Prostate gland (tissue), 2 donors: ENCODE measurements around the gene VEZT.

Source experiments
- POLR2A ChIP-seq: fragments of 450-650 bp; IDR thresholded peaks from one replicate; pipeline ENCODE4 v1.6.1; 2016; ENCODE audit warnings: antibody characterized with exemption, mild to moderate bottlenecking
- TF ChIP-seq, protein P1 (sequence below), 4 experiments: fragments of 200-600 bp in 2 of 4; fragments of 450-650 bp in 2 of 4; sonication (generic) in 2 of 4; IDR thresholded peaks; 1 replicate in 3 of 4; 2 replicates in 1 of 4; pipeline ENCODE4 v1.5.1; 2016 to 2019; ENCODE audit warnings: antibody characterized with exemption in 4 of 4, mild to moderate bottlenecking in 2 of 4, moderate library complexity in 2 of 4

- TF ChIP-seq, protein P1, sequence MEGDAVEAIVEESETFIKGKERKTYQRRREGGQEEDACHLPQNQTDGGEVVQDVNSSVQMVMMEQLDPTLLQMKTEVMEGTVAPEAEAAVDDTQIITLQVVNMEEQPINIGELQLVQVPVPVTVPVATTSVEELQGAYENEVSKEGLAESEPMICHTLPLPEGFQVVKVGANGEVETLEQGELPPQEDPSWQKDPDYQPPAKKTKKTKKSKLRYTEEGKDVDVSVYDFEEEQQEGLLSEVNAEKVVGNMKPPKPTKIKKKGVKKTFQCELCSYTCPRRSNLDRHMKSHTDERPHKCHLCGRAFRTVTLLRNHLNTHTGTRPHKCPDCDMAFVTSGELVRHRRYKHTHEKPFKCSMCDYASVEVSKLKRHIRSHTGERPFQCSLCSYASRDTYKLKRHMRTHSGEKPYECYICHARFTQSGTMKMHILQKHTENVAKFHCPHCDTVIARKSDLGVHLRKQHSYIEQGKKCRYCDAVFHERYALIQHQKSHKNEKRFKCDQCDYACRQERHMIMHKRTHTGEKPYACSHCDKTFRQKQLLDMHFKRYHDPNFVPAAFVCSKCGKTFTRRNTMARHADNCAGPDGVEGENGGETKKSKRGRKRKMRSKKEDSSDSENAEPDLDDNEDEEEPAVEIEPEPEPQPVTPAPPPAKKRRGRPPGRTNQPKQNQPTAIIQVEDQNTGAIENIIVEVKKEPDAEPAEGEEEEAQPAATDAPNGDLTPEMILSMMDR (IDR thresholded peaks at IDR 0.05), result no peak
- no peak for TF ChIP-seq POLR2A
Observed at GRCh38 chr12:95282266-95282665, 64.7 kb downstream of the VEZT start.
